Vagina (tissue), 2 donors: ENCODE results near the gene COL5A1.

Experiments
- CTCF ChIP-seq, 3 experiments: fragments of 450-650 bp in 2 of 3; fragments of 200-600 bp in 1 of 3; sonication (generic) in 1 of 3; IDR thresholded peaks; one replicate each; pipeline ENCODE4 v1.5.1; 2017 to 2019; ENCODE audit warnings: antibody characterized with exemption in 3 of 3, mild to moderate bottlenecking in 2 of 3, moderate library complexity in 2 of 3
- POLR2A ChIP-seq, 2 donors: fragments of 450-650 bp; IDR thresholded peaks; one replicate each; pipeline ENCODE4 v1.6.1; 2017; ENCODE audit warnings: antibody characterized with exemption in 2 of 2, mild to moderate bottlenecking in 2 of 2, moderate library complexity in 2 of 2

DNA sequence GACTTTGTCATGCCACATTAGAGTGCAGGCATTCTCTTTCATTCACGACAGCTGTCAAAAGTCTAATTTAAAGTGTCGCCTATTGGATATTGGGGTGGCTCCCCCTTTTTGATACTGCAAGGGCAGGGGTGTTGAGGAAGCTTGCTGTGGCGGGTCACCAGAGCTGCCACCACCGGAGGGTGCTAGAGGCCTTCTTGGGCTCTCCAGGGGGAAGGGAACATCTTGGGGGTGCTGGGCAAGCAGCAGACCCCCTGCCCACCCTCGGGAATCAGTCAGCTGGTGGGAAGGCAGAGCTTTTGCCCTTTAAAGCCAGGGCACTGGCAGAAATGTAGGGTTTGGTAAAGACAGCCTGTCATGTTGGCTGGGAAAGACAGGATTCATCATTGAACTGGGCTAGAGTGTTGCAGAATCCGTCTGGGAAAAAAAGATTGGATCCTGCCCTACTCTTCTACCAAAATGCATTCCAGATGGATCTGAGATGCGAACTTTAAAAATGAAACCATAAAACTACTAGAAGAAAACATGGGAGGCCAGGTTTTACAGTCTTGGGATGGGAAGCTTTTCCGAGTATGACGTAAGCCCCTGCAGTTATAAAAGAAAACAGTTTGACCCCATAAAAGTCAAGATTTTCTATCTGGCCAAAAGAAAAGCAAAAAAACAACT, 22.3 kb downstream of the COL5A1 start:
- no peak for TF ChIP-seq CTCF (IDR thresholded peaks at IDR 0.05)
- no peak for TF ChIP-seq POLR2A (IDR thresholded peaks at IDR 0.05)
